ENCODE data around the gene TICAM2. TPM values are rescaled to one million over a fixed set of nuclear protein-coding genes. Genes with fewer than 3 reads are reported as not detected.

The TICAM2 gene
- polyA plus RNA-seq, 1 donor (not counting 4 experiments of a cell fraction or from before 2014, with no cell fraction given) = not detected

GRCh38 chr5:115594128-115595047 is 7.9 kb downstream of the TICAM2 start:
- H4K20me1 ChIP-seq (ENCODE audit: control insufficient read depth, extremely low read depth, insufficient read depth, low read length) = no peaks in the 10 kb centered on the region
- no peak overlapping the region for H3K9ac ChIP-seq (ENCODE audit: control insufficient read depth, extremely low read depth, insufficient read depth, low read length)
- H3K4me2 ChIP-seq (ENCODE audit: control insufficient read depth, extremely low read depth, insufficient read depth, low read depth, low read length) = no peak overlapping the region
- no peak for TF ChIP-seq CTCF (optimal IDR thresholded peaks at IDR 0.05 in 1 of 3, IDR thresholded peaks at IDR 0.05 in 1 of 3, conservative IDR thresholded peaks at IDR 0.05 in 1 of 3; ENCODE audit: extremely low read depth in 1 of 3, insufficient read depth in 2 of 3, low read length in 3 of 3)
- TF ChIP-seq EZH2 (IDR thresholded peaks at IDR 0.05; ENCODE audit: low read length) = no peak
- no peaks in the 10 kb centered on the region for H3K9me1 ChIP-seq (ENCODE audit: control insufficient read depth, extremely low read depth, insufficient read depth, low read length)
- H3K4me1 ChIP-seq (ENCODE audit: control insufficient read depth, extremely low read depth, insufficient read depth, low read length) = no peaks in the 10 kb centered on the region
- no peaks in the 10 kb centered on the region for H3K79me2 ChIP-seq (ENCODE audit: control insufficient read depth, insufficient read depth, low read length)
- H2AFZ ChIP-seq (ENCODE audit: control insufficient read depth, low read length) = no peak overlapping the region
- no peaks in the 10 kb centered on the region for H3K9me3 ChIP-seq (ENCODE audit: control insufficient read depth, low read depth, low read length)
- FAIRE-seq = no peak
- no peak overlapping the region for H3K4me3 ChIP-seq (ENCODE audit: control insufficient read depth in 2 of 3, extremely low read depth in 1 of 3, insufficient read depth in 2 of 3, low read depth in 1 of 3, low read length in 3 of 3)
- DNase-seq (ENCODE audit: low read depth, low spot score) = no peak
- dilution Hi-C loops (cut with MboI; ENCODE audit: extremely low pct_ligation_motif_present, low sequenced_read_pairs) = no loop called here
- H3K27me3 ChIP-seq (ENCODE audit: control insufficient read depth, extremely low read depth, insufficient read depth, low read length) = no peaks in the 10 kb centered on the region
- H3K27ac ChIP-seq (ENCODE audit: control insufficient read depth, insufficient read depth, low read length) = no peak overlapping the region
- H3K36me3 ChIP-seq (ENCODE audit: control insufficient read depth in 2 of 2, extremely low read depth in 1 of 2, insufficient read depth in 2 of 2, low read length in 2 of 2) = no peaks in the 10 kb centered on the region

- Histone ChIP-seq H3K27me3 (ENCODE audit: control insufficient read depth, extremely low read depth, insufficient read depth, low read length) (no peaks in the 10 kb centered on the region), H3K4me2 (ENCODE audit: control insufficient read depth, extremely low read depth, insufficient read depth, low read depth, low read length) (no peak overlapping the region), H3K9ac (ENCODE audit: control insufficient read depth, extremely low read depth, insufficient read depth, low read length) (no peak overlapping the region), H3K9me3 (ENCODE audit: control insufficient read depth, low read depth, low read length) (no peaks in the 10 kb centered on the region), H3K79me2 (ENCODE audit: control insufficient read depth, insufficient read depth, low read length) (no peaks in the 10 kb centered on the region), H3K27ac (ENCODE audit: control insufficient read depth, insufficient read depth, low read length) (no peak overlapping the region), H2AFZ (ENCODE audit: control insufficient read depth, low read length) (no peak overlapping the region), H3K4me3 (ENCODE audit: control insufficient read depth in 2 of 3, extremely low read depth in 1 of 3, insufficient read depth in 2 of 3, low read depth in 1 of 3, low read length in 3 of 3) (no peak overlapping the region), H3K9me1 (ENCODE audit: control insufficient read depth, extremely low read depth, insufficient read depth, low read length) (no peaks in the 10 kb centered on the region), H3K4me1 (ENCODE audit: control insufficient read depth, extremely low read depth, insufficient read depth, low read length) (peaks cover 15% of the 10 kb centered on the region), H3K36me3 (ENCODE audit: control insufficient read depth in 2 of 2, extremely low read depth in 1 of 2, insufficient read depth in 2 of 2, low read length in 2 of 2) (no peaks in the 10 kb centered on the region), H4K20me1 (ENCODE audit: control insufficient read depth, extremely low read depth, insufficient read depth, low read length) (no peaks in the 10 kb centered on the region)
- TF ChIP-seq CTCF (optimal IDR thresholded peaks at IDR 0.05 in 1 of 3, IDR thresholded peaks at IDR 0.05 in 1 of 3, conservative IDR thresholded peaks at IDR 0.05 in 1 of 3; ENCODE audit: extremely low read depth in 1 of 3, insufficient read depth in 2 of 3, low read length in 3 of 3) (no peak), EZH2 (IDR thresholded peaks at IDR 0.05; ENCODE audit: low read length) (no peak)
- DNase-seq (ENCODE audit: low read depth, low spot score) (no peak), FAIRE-seq (no peak)
- dilution Hi-C loops (cut with MboI; ENCODE audit: extremely low pct_ligation_motif_present, low sequenced_read_pairs) = no loop called here
These were observed 13.2 kb downstream of the TICAM2 start for GRCh38 chr5:115589043-115589442.

Measured in keratinocyte (primary cell).